HG03064 (cell line): ENCODE measurements around the gene OTUD5.

Source experiments
- ATAC-seq: cut with Tn5 transposase; IDR thresholded peaks from one replicate; pipeline ENCODE4 v1.9.1; 2021; ENCODE audit warnings: low read depth; ENCODE audit not compliant: unreplicated experiment

Gene OTUD5

DNA sequence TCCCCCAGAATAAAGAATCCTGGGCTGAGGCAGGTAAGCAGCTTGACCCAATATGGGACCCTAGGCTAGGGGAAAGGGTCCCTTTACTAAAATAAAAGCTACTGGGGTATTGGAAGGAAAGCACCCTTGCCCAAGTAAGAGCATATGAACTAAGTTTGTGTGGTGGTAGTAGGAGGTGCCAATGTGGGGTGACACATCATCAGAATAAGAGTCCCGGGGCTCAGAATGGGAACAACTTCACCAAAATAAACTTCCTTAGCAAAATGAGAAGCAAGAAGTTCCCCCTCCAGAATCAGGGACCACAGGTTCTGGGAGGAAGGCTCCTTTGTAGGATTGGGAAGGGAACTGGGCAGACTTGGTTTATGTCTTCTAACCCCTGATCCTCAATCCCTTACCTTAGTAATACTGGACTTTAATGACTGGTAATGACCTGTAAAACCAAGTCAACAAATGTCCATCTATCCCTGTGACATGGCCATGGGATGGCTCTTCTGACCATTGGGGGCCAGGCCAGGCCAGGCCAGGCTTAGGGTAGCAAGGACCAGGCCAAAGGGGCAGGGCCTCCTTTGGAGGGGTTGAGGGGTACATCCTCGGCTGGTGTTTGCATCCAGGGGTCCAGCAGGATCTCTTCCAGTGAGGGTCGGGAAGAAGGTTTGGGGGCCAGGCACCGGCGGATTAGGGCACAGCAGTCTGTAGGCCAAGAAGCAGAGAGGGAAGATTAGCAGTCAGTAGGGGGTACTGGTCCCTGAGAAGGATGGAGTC is 43.6 kb downstream of the OTUD5 start:
- ATAC-seq: no peak

DNA sequence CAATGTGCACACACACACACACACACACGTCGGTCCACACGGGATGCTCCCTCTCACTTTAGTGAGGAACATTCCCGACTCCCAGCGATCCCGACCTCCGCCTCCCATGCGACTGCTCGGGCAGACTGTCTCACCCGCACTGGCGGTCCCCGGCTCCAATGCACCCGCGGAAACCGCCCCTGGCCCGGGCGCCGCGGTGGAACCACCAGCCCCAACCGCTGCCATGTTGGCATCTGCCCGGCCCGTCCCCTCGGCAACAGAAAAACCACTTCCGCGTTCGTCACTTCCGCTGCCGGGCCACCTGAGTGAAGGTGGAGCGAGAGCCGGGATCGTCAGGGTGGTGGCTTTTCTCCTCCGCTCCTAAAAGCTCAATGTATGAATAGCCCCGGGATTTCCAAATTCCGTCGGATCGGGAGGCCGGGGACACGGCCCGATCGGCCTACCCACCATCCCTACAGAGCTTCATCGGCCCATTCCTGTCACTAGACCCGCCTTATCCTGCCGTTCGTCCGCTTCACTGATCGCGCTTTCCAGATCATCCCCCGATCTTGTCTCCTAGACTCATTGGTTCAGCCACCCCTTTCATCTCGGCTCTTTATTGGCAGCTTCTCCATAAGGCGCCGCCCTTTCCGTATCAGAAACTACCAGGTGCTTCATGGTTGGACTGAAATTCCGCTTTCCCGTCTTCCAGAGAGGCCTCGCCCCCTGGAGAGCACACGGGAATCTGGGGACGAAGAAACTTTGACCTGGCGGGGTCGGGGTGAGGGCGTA is 45.8 kb downstream of the OTUD5 start, which contains the start of gene SLC35A2:
SLC35A2 (minus strand) TSS at position 235 of the 771 bp plus-strand sequence; CDS start at position 225, 10 bp downstream.
- no peak for ATAC-seq

DNA sequence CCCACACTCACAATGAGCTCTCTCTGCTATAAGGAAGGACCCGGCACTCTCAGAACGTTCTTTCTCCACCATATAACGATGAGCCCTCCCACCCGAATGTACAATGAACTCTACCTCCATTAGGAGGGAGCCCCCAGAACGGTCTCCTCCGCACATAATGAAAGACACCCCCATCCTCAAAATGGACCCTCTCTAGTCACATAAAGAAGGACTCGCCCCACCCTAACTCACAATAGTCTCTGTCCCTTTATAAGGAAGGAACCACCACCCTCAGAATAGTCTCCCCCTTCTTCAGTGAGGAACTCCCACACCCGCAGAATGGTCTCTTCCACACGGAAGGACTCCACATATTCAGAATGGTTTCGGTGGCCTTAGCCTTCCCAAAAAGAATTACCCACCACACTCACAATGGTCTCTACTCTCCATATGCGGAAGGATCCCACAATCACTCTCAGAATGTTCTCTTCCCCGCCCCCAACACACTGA is 46.4 kb downstream of the OTUD5 start:
- ATAC-seq: no peak

DNA sequence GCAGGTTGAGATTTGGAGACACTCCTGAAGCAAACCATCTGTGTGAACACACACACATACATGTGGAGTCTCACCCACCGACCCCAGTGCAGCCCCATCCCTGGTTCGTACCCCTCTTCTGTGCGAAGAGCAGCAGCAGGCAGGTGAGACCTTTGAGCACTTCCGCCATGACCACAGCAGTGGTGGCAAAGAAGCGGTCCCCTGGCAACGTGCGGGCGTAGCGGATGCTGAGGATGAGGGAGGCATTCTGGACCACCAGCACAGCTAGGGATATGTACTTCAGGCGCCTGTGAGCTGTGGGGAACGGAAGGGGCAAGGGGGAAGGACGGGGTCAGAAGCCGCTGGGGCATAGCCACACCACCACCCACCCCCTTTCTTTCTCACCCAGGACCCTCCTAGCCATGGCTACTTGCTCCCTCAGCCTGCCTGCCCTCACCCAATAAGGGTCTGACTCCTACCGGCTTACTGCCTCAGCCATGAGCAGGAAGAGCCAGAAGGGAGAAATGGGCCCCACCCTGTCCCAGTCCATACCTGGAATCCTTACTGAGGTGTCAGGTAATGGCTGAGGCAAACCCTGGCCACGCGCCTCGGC is 47.6 kb downstream of the OTUD5 start:
- no peak for ATAC-seq

DNA sequence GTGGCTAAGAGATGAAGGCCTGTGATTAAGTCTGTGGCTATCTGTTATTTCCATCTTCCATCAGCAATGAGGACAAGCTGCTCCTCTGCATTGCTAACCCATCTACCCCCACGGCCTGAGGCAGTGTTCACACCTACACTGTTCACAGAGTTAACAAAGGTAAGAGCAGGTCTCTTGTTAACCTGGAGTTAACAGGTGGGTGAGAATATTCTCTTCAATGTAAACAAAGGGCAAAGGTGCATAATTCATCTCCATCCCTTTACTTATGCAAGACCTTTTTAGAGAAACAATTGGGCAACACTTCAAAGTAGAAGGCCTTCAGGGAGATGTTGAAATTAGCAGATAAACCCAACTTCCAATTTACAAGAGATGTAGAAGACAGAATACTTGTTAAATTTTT is 48.8 kb downstream of the OTUD5 start:
- ATAC-seq: no peak

DNA sequence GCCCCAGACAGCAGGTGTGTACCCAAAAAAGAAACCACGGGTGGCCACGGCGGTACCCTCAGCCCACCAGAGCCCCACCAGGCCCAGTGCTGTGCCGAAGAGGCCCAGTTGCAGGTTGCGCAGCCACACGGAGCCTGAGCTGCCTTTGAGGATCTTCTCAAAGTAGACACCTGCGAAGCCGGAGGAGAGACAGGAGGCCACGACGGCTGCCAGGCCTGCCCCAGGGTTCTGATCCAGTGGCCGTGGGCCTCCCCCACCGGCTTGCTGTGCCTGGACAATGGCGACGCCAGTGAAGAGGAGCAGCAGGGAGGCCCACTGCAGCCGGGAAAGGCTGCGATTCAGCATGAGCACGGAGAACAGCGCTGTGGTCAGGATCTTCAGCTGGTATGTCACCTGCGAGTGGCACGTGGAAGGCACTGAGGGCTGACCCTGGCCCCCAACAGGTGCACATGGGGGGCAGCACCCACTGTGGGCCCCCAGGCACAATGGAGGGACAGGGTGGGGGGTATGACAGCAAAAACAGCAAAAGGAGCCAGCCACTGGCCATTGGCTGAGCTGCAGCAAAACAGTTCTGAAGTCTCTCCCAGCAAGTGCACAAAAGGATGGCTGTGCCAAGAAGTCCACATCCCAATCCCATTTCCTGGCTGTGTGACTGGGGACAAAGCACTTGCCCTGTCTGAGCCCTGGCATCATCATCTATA is 52.2 kb downstream of the OTUD5 start:
- ATAC-seq: no peak

DNA sequence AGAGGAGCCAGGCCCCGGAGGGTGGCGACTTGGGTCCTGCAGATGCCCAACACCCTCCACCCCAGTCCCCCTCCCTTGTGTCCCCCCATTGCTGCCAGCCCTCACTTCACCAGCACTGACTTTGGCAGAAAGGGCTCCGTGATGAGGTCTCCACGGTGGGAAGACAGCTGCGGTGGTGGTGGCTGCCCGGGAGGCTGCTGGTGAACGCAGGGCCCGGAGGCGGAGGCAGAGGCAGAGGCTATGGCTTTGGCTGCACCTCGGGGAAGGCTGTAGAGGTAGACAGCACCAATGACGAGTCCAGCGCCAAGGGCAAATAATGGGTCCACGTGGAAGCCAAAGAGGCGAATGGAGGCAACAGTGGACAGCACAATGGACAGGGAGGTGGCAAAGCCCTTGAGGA is 52.8 kb downstream of the OTUD5 start:
- no peak for ATAC-seq

DNA sequence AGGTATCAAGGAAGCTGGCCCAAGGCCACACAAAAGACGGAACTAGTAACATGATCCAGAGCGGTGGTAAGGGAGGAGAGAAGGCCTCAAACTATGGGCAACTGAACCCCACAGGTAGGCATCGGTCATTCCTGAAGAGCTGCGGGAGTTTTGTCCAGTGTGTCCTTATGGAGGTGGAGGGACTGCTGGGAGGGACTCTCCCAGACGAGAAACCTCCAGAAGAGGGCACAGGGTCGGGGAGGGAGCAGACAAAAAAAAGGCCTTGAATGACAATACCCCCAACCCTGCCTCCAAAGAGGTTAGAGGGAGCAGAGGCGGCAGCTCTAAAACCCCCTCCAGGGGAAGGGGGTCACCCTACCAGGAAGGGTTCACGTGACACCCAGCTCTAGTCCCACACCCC is 53.2 kb downstream of the OTUD5 start:
- no peak for ATAC-seq

DNA sequence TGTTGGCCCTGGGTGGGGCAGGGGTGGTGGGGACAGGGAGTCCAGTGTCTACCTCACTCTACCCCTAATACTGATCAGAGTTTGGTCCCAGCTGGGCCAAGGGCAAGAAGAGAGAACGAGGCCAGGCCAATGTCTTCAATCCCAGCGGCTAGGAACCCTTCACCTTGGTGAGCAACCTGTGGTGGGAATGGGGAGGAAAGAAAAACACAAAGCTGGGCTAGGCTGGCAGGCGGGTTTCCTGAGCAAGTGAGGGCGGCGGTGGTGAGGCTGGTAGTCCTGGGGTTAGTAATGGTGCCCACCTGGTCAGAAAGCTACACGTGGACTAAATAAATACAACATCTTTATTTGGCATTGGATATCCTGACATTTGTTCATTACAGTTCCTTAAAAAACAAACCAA is 54.1 kb downstream of the OTUD5 start:
- no peak for ATAC-seq

DNA sequence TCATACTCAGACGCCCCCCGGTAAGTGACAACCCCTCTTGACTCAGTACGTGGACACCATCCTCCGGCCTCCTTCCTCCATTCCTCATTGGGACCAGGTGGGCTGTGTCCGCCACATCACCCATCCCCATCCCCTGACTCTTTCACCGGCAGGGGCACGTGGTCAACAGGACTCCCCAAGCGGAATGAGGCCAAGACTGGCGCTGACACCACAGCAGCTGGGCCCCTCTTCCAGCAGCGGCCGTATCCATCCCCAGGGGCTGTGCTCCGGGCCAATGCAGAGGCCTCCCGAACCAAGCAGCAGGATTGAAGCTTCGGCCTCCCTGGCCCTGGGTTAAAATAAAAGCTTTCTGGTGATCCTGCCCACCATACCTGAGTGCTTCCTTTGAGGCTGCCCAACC is 54.6 kb downstream of the OTUD5 start:
- no peak for ATAC-seq

DNA sequence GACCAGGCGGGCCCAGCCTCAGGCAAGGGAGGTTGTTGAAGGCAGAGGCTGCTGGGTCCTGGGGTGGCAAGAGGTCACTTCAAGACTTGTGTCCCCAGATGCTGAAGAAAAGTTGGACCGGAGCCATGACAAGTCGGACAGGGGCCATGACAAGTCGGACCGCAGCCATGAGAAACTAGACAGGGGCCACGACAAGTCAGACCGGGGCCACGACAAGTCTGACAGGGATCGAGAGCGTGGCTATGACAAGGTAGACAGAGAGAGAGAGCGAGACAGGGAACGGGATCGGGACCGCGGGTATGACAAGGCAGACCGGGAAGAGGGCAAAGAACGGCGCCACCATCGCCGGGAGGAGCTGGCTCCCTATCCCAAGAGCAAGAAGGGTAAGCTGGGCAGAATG is 55.3 kb downstream of the OTUD5 start:
- ATAC-seq: no peak

DNA sequence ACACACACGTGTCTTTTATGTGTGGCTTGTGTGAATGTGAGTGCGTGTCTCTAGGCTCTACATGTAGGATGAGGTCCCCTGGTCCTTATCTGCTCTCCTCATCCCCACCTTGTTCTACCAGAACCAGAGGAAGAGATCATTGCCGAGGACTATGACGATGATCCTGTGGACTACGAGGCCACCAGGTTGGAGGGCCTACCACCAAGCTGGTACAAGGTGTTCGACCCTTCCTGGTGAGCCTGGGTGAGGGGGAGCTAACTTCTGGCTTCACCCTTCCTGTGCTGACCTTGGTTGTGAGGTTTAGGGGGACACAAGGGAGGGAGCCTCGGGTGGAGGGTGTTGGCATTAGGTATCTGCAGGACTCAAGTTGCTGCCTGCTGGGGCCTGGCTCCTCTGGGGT is 56.3 kb downstream of the OTUD5 start:
- no peak for ATAC-seq

DNA sequence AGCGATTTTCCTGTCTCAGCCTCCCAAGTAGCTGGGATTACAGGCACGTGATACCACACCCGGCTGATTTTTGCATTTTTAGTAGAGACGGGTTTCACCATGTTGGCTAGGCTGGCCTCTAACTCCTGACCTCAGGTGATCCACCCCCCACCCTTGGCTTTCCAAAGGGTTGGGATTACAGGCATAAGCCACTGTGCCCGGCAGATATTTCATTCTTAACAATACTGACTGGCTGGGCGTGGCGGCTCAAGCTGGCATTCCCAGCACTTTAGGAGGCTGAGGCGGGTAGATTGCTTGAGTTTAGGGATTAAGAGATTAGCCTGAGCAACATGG is 58.4 kb downstream of the OTUD5 start:
- ATAC-seq: no peak

DNA sequence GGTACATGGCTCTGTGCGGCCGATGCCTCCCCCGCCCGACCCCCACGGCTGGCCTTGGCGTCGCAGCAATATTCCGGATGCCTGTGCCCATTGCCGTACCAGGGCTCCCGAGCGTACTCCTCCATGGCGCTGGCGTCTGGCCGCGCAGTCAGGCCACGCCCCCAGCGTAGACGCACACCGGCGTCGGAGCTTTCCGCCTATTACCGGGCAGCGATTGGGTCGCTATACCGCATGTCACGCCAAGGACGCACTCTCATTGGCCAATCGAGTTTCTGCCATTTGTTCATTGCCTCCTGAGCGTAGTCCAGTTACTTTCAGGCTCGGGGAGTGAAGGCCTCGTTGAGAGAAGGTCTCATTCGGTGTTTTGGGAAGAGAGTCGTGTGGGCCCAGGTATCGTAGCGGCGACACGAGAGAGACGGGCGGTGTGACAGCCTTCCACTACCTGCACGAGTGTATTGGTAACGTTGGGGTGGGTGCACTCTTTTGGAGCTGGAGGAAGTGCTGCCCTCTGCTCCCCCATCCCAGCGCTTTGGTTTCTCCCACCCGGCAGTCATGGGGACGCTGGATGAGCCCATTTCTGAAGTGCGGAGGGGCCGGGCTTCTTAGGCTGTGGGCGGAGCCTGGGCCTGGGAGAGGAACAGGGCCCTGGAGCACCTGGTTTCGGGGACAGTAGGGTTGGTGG is 59.6 kb downstream of the OTUD5 start, which contains the start of the genes PQBP1 and TIMM17B:
PQBP1 (plus strand) TSS at position 306 of the 682 bp plus-strand sequence. CDS start 580 bp downstream, outside the sequence.
TIMM17B (minus strand) TSS at position 144 of the 682 bp plus-strand sequence; CDS start at position 125, 19 bp downstream.
- ATAC-seq: peak; percentile 88

DNA sequence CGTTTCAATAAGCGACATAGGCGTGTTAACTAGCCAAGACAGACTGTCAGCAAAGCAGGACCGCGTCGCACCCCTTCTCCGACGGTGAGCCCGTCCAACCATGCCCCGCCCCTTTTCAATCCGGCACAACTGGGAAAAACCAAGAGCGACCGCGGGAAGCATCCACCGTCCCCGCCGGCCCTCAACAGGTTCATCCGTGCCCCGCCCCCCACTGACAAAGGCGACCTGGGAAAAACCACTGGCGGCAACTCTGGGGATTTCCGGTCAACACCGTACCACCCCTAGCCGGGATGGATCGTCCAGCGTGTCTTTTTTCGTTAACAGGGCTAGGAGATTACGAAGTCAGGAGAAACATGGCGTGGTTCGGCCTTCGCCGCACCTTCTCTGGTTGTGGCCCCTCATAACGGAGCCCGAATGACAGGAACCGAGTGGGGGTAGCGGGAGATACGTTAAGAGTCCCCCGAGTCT is 60.2 kb downstream of the OTUD5 start:
- ATAC-seq: peak; percentile 10

DNA sequence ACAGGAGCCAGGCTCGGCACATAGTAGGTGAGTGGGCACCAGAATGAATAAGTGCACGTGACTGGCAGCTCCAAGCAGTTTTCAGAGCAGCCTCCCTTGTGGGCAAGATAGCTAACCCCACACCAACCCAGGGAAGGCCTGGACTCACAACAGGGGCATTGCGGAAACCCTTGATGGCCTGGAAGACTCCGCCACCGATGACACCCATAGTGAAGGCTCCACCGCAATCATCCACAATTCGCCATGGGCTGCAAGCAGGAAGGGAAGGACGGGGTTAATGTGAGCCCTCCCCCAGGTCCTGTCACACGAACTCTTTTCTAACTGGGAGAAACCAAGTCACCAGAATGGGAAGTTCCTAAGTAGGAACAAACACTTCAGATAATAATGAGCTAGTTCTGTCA is 60.8 kb downstream of the OTUD5 start:
- ATAC-seq: no peak

DNA sequence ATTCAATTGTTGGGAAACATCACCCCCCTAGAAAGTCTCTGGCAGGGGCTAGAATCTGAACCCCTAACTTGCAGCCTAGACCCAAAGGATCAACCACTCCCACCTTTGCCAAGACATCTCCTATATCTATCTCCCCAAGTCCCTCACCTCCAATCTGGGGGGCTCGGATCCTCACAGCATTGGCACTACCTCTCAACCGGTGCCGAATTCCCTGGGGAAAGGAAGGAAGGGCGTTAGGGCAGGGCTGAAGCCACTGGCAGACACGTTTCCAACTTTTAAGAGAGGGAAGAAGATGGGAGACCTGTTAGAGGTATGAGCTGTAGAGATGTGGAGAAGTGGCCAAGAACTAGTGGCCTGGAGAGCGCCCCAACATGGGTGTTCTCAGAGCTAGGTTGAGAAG is 62.5 kb downstream of the OTUD5 start:
- no peak for ATAC-seq

DNA sequence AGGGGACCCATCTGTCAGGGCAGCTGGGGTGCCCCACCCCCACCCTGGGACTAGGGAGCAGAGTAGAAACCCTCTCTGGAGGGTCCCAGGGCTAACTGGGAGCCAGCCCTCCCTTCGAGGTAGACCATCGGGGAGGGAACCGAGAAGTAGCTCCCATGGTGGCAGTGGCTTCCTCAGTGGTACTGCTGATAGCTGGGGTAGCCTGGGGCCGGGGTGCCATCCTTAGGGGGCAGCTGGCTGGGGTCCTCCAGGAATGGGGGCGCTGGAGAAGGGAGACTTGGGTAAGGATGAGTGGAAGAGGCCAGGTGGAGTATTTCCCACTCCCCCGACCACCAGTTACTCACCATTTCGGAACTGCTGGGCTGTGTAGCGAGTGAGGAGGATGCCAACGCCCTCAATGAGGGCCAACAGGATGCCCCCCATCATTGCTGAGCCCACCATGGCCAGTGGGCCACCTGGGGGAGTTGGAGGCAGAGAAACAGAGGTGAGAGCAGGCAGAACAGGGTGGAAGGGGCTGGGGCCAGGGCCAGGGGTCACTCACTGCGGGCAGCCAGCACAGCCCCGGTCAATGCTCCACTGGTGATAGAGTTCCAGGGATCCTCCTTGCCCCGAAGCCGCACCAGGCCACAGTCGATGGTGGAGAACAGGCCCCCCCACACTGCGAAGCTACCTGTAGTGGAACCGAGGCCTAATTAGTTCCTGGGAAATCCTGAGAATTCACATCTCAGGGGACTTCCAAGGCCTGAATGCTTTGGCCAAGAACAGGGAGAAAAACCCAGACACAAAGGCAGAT is 63.7 kb downstream of the OTUD5 start:
- no peak for ATAC-seq

DNA sequence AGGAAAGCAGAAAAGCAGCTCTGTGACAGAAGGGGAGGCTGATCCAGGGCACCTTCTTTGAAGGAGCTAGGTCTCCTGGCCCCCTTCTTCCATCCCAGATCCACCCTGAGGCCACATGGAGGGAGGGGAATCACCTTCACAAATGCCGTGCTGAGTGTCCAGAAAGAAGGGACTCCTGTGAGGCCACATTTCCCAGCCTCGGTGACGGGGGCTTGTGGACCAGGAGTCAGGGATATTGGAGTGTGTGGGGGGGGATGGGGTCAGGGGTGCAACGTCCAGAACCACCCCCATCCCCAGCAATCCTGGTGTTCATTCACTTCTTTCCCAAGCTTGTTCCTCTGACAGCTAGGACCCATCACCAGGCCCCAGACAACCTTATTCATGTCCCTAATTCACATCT is 64.5 kb downstream of the OTUD5 start:
- ATAC-seq: no peak
